ENCODE data around the gene GOLGA6L7.

Gene GOLGA6L7

DNA sequence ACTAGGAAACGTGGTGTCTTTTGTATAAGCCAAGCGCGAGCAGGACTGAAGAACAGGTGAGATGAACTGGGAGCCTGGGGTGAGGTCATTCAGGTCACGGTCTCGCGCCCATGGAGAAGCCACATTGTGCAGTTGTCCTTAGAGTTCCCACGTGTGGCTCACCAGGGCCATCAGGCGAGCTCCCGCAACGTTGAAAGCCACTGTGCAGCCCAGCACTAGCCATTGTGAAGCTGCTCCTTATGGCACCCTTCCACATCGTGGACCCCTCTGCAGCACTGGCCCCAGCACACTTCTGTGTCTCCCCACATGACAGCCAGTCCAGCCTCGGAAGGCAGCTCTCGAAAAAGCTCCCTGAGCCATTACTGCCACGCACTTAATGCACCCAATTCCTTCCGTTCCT lies 29.8 kb upstream of the GOLGA6L7 start:
- TF ChIP-seq RAD21 (IDR thresholded peaks at IDR 0.05; ENCODE audit: low read depth) (no peak), EP300 (IDR thresholded peaks at IDR 0.05; ENCODE audit: borderline replicate concordance) (no peak), CREB1 (IDR thresholded peaks at IDR 0.05; ENCODE audit: low read depth) (no peak), TCF12 (IDR thresholded peaks at IDR 0.05; ENCODE audit: low read depth) (no peak), TEAD4 (IDR thresholded peaks at IDR 0.05) (no peak), CEBPB (IDR thresholded peaks at IDR 0.05) (no peak), TAF1 (IDR thresholded peaks at IDR 0.05; ENCODE audit: low read depth) (no peak), YY1 (IDR thresholded peaks at IDR 0.05; ENCODE audit: low read depth) (no peak), FOXM1 (IDR thresholded peaks at IDR 0.05; ENCODE audit: borderline replicate concordance, low read depth) (no peak), ZBTB7A (IDR thresholded peaks at IDR 0.05; ENCODE audit: low read depth) (no peak), EGR1 (IDR thresholded peaks at IDR 0.05) (no peak), NFIC (IDR thresholded peaks at IDR 0.05) (no peak), REST (IDR thresholded peaks at IDR 0.05; ENCODE audit: low read depth) (no peak)
- TF ChIP-seq, protein P1, sequence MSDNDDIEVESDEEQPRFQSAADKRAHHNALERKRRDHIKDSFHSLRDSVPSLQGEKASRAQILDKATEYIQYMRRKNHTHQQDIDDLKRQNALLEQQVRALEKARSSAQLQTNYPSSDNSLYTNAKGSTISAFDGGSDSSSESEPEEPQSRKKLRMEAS (IDR thresholded peaks at IDR 0.05) = no peak
- TF ChIP-seq, protein P2, sequence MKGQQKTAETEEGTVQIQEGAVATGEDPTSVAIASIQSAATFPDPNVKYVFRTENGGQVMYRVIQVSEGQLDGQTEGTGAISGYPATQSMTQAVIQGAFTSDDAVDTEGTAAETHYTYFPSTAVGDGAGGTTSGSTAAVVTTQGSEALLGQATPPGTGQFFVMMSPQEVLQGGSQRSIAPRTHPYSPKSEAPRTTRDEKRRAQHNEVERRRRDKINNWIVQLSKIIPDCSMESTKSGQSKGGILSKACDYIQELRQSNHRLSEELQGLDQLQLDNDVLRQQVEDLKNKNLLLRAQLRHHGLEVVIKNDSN (IDR thresholded peaks at IDR 0.05) = no peak

GRCh38 chr15:28876845-28877185 lies 28.4 kb upstream of the GOLGA6L7 start:
- TF ChIP-seq FOXM1 (IDR thresholded peaks at IDR 0.05; ENCODE audit: borderline replicate concordance, low read depth) = no peak

DNA sequence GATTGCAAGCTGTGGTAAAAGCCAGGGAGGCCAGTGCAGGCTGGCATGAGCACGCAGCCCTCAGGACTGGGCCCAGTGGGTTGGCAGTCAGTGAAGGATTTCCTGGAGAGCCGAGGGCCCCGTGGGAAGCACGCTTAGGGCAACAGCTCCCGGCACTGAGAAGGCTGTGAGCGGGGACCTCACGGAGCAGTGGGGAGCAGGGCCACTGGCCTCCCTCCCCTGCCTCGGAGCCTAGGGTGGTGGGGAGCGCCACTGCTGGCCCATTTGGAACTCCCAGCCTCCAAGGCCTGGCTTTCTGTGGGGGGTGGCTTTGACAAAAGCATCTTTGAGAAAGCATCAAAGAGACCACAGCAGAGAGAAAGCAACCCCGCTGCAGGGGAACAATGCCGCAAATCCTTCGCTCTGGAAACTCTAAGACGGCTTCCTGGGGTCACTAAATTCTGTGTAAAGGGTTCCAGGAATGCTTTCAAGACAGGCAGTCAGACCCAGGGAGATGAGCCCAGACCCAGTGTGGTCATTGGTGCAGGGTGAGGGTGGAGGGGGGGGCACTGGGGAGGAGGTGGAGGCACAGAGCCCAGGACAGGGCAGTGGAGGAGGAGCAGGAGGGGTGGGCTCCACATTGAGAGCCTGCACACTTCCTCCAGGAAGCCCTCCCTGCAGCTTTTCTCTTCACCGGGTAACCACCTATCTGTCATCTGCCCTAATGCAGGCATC lies 27.8 kb upstream of the GOLGA6L7 start:
- TF ChIP-seq NFIC (IDR thresholded peaks at IDR 0.05) = no peak
- no peak for TF ChIP-seq CREB1 (IDR thresholded peaks at IDR 0.05; ENCODE audit: low read depth)
- TF ChIP-seq TAF1 (IDR thresholded peaks at IDR 0.05; ENCODE audit: low read depth) = no peak
- TF ChIP-seq, protein P1 (IDR thresholded peaks at IDR 0.05) = no peak
- no peak for TF ChIP-seq RAD21 (IDR thresholded peaks at IDR 0.05; ENCODE audit: low read depth)
- no peak for TF ChIP-seq TCF12 (IDR thresholded peaks at IDR 0.05; ENCODE audit: low read depth)
- TF ChIP-seq TEAD4 (IDR thresholded peaks at IDR 0.05) = no peak
- no peak for TF ChIP-seq YY1 (IDR thresholded peaks at IDR 0.05; ENCODE audit: low read depth)
- no peak for TF ChIP-seq EP300 (IDR thresholded peaks at IDR 0.05; ENCODE audit: borderline replicate concordance)
- TF ChIP-seq CEBPB (IDR thresholded peaks at IDR 0.05) = no peak
- TF ChIP-seq, protein P2 (IDR thresholded peaks at IDR 0.05) = no peak
- no peak for TF ChIP-seq REST (IDR thresholded peaks at IDR 0.05; ENCODE audit: low read depth)
- TF ChIP-seq FOXM1 (IDR thresholded peaks at IDR 0.05; ENCODE audit: borderline replicate concordance, low read depth) = no peak

DNA sequence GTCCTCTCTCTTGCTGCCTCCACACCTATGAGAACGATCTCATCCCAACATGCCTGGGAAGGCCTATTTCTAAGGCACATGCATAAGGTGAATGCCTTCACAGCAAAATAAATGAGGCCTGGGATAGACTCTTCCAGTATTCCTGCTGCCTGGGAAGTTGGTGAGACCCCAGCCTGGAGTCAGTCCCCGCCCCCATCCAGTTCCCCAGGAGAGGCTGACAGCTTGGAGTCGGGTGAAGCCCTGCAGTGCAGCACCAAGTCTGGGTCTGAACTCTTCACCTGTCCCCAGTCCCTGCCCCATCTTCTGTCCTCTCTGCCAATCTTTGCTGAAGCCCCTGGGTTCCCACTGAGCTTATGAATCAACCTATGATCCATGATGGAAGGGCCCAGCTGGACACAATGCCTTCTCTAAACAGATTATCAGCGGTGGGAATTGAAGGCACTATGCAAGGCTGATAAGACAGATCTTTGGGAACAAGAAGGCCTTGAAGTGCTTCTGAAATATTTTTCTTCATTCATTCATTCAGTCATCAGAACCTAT lies 27.1 kb upstream of the GOLGA6L7 start:
- no peak for TF ChIP-seq EP300 (IDR thresholded peaks at IDR 0.05; ENCODE audit: borderline replicate concordance)
- no peak for TF ChIP-seq TEAD4 (IDR thresholded peaks at IDR 0.05)
- no peak for TF ChIP-seq REST (IDR thresholded peaks at IDR 0.05; ENCODE audit: low read depth)
- no peak for TF ChIP-seq RAD21 (IDR thresholded peaks at IDR 0.05; ENCODE audit: low read depth)
- no peak for TF ChIP-seq CEBPB (IDR thresholded peaks at IDR 0.05)
- TF ChIP-seq, protein P1 (IDR thresholded peaks at IDR 0.05) = no peak
- TF ChIP-seq YY1 (IDR thresholded peaks at IDR 0.05; ENCODE audit: low read depth) = no peak
- TF ChIP-seq EGR1 (IDR thresholded peaks at IDR 0.05) = no peak
- TF ChIP-seq FOXM1 (IDR thresholded peaks at IDR 0.05; ENCODE audit: borderline replicate concordance, low read depth) = no peak
- no peak for TF ChIP-seq NFIC (IDR thresholded peaks at IDR 0.05)
- no peak for TF ChIP-seq TCF12 (IDR thresholded peaks at IDR 0.05; ENCODE audit: low read depth)
- TF ChIP-seq, protein P2 (IDR thresholded peaks at IDR 0.05) = no peak
- TF ChIP-seq ZBTB7A (IDR thresholded peaks at IDR 0.05; ENCODE audit: low read depth) = no peak
- no peak for TF ChIP-seq CREB1 (IDR thresholded peaks at IDR 0.05; ENCODE audit: low read depth)
- TF ChIP-seq TAF1 (IDR thresholded peaks at IDR 0.05; ENCODE audit: low read depth) = no peak
